DMS153 treated with DMSO at 0.1 percent for 48 hours (cell line): ENCODE results near the gene GID4.

Experiments used
- DNase-seq: peaks from one replicate; lab custom pipeline; 2025; ENCODE audit not compliant: unreplicated experiment; lab: John Stamatoyannopoulos, UW

The GID4 gene

GRCh38 chr17:18042983-18043382, 3.8 kb downstream of the GID4 start:
- no peak for DNase-seq

GRCh38 chr17:18043491-18043890, 4.3 kb downstream of the GID4 start:
- DNase-seq: no peak

- DNase-seq: no peak
Observed at GRCh38 chr17:18044609-18045008, 5.4 kb downstream of the GID4 start.

- no peak for DNase-seq
Observed at GRCh38 chr17:18045691-18046350, 6.6 kb downstream of the GID4 start.

GRCh38 chr17:18055597-18055996, 16.4 kb downstream of the GID4 start:
- DNase-seq: no peak

GRCh38 chr17:18056214-18056613, 17.0 kb downstream of the GID4 start:
- DNase-seq: no peak

- no peak for DNase-seq
Observed at GRCh38 chr17:18059283-18059682, 20.1 kb downstream of the GID4 start.

GRCh38 chr17:18064053-18064452, 24.8 kb downstream of the GID4 start:
- no peak for DNase-seq

GRCh38 chr17:18065546-18065945, 26.3 kb downstream of the GID4 start:
- no peak for DNase-seq

- no peak for DNase-seq
Observed at GRCh38 chr17:18066866-18067265, 27.7 kb downstream of the GID4 start.

- DNase-seq: no peak
Observed at GRCh38 chr17:18069101-18069500, 29.9 kb downstream of the GID4 start.

GRCh38 chr17:18070861-18071340, 31.7 kb downstream of the GID4 start:
- no peak for DNase-seq

- DNase-seq: no peak
Observed at GRCh38 chr17:18071751-18072150, 32.5 kb downstream of the GID4 start.

- DNase-seq: no peak
Observed at GRCh38 chr17:18074566-18075272, 35.5 kb downstream of the GID4 start.

- no peak for DNase-seq
Observed at GRCh38 chr17:18076936-18077335, 37.7 kb downstream of the GID4 start.

- no peak for DNase-seq
Observed at GRCh38 chr17:18079543-18079942, 40.3 kb downstream of the GID4 start.

- no peak for DNase-seq
Observed at GRCh38 chr17:18084256-18084655, 45.0 kb downstream of the GID4 start.

- DNase-seq: peak; percentile 2
Observed at GRCh38 chr17:18087610-18088491, 48.6 kb downstream of the GID4 start, which contains the start of gene DRG2. Gene DRG2 (plus strand): TSS chr17:18087948. CDS start chr17:18088024, 76 bp downstream.

- no peak for DNase-seq
Observed at GRCh38 chr17:18089613-18090012, 50.4 kb downstream of the GID4 start.

GRCh38 chr17:18093616-18094408, 54.6 kb downstream of the GID4 start:
- DNase-seq: no peak

GRCh38 chr17:18094409-18094807, 55.2 kb downstream of the GID4 start:
- DNase-seq: no peak
